GM12801 (cell line): Measurements from ENCODE around the gene MAP2K6.

ENCODE experiments used
- CTCF ChIP-seq: IDR thresholded peaks from one replicate; pipeline ENCODE4 v1.5.1; 2011; ENCODE audit warnings: control low read depth; ENCODE audit not compliant: insufficient read length; ENCODE audit errors: extremely low read depth

MAP2K6 gene

GRCh38 chr17:69471406-69471805, 56.9 kb downstream of the MAP2K6 start:
- no peak for TF ChIP-seq CTCF

- no peak for TF ChIP-seq CTCF
These were observed 59.6 kb downstream of the MAP2K6 start for GRCh38 chr17:69473841-69474831.

- no peak for TF ChIP-seq CTCF
These were observed 62.9 kb downstream of the MAP2K6 start for GRCh38 chr17:69477204-69477902.

- TF ChIP-seq CTCF, result no peak
These were observed 63.4 kb downstream of the MAP2K6 start for GRCh38 chr17:69477903-69478266.

GRCh38 chr17:69478916-69479315, 64.4 kb downstream of the MAP2K6 start:
- no peak for TF ChIP-seq CTCF

- TF ChIP-seq CTCF, result no peak
These were observed 65.7 kb downstream of the MAP2K6 start for GRCh38 chr17:69480245-69480644.

- no peak for TF ChIP-seq CTCF
These were observed 70.8 kb downstream of the MAP2K6 start for GRCh38 chr17:69485251-69485661.
